Measurements from ENCODE around the gene ITPRIP.

ITPRIP gene

DNA sequence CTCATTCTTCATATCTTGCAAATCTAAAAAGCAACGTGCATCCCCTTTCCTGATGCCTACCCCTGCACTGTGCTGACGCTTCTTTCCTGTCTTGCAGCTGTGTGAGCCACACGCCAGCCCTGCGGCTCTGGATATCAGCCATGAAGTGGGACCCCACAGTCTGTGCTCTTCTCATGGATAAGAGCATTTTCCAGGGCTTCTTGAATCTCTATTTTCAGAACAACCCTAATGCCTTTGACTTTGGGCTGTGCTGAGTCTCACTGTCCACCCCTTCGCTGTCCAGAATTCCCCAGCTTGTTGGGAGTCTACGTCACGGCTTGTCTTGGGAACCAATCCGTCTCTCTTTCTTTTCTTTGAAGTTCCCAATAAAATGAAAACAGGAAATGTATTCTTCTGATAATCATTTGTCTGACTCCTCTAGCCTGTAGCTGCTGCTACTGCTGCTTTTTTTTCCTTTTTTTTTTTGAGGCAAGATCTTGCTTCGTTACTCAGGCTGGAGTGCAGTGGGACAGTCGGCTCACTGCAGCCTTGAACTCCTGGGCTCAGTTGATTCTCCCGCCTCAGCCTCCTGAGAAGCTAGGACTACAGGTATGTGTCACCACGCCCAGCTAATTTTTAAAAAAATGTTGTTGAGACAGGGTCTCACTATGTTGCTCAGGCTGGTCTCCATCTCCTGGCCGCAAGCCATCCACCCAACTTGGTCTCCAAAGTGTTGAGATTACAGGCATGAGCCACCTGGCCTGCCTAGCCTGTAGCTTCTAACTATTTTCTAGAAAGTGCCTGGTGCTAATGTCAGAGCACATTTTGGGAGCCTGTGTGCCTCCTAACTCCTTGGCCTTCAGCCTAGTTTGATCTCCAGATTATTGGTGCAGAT lies 39.0 kb downstream of the ITPRIP start:
- no peak overlapping the region for H3K23ac ChIP-seq (ENCODE audit: low read length in 2 of 2)
- H3K14ac ChIP-seq (ENCODE audit: low read length in 2 of 2): no peak overlapping the region
- H3K27ac ChIP-seq (ENCODE audit: low read length, poor library complexity, severe bottlenecking): no peak overlapping the region
- H3K36me3 ChIP-seq (ENCODE audit: control insufficient read depth in 1 of 2, insufficient read depth in 2 of 2, low read depth in 1 of 2, low read length in 2 of 2): no peaks in the 10 kb centered on the region
- peak overlapping the region; percentile 1 to 13 for H3K18ac ChIP-seq (ENCODE audit: low read depth in 1 of 2, low read length in 2 of 2)
- H3K79me1 ChIP-seq (replicated peaks; ENCODE audit: low read length, poor library complexity, severe bottlenecking): no peaks in the 10 kb centered on the region
- DNase-seq: no peak
- H2AK5ac ChIP-seq (ENCODE audit: low read length, severe bottlenecking): peak overlapping the region; percentile 65
- no peak overlapping the region for H3K4ac ChIP-seq (ENCODE audit: low read depth in 1 of 2, low read length in 2 of 2)
- WGBS: 89% methylated on average over 13 of the region's 13 CpGs
- no peaks in the 10 kb centered on the region for H3K27me3 ChIP-seq (ENCODE audit: control insufficient read depth in 1 of 2, insufficient read depth in 1 of 2, low read length in 2 of 2)
- H3K4me2 ChIP-seq (ENCODE audit: low read length, poor library complexity, severe bottlenecking): no peak overlapping the region
- H2BK5ac ChIP-seq (ENCODE audit: low read depth, low read length, poor library complexity, severe bottlenecking): no peak overlapping the region
- H3K9ac ChIP-seq (ENCODE audit: low read length): peak overlapping the region; percentile 91
- no peak overlapping the region for H2AFZ ChIP-seq (ENCODE audit: low read depth, low read length)
- no peak overlapping the region for H2BK15ac ChIP-seq (ENCODE audit: low read depth, poor library complexity, severe bottlenecking)
- no peak overlapping the region for H2BK120ac ChIP-seq (ENCODE audit: low read depth, low read length)
- H4K91ac ChIP-seq (ENCODE audit: low read length): no peak overlapping the region
- peaks cover 19% of the 10 kb centered on the region for H3K4me1 ChIP-seq (ENCODE audit: control insufficient read depth, insufficient read depth, low read depth, low read length)
- peak overlapping the region in 1 of 2 experiments; percentile 31 for H3K4me3 ChIP-seq (ENCODE audit: insufficient read depth in 1 of 2, low read depth in 1 of 2, low read length in 2 of 2)
- no peak overlapping the region for H4K8ac ChIP-seq (ENCODE audit: low read length)
- H3K9me3 ChIP-seq (ENCODE audit: control insufficient read depth, low read length): no peaks in the 10 kb centered on the region
- peak overlapping the region in 1 of 2 experiments; percentile 75 for H2BK12ac ChIP-seq (ENCODE audit: low read length in 2 of 2)

DNA sequence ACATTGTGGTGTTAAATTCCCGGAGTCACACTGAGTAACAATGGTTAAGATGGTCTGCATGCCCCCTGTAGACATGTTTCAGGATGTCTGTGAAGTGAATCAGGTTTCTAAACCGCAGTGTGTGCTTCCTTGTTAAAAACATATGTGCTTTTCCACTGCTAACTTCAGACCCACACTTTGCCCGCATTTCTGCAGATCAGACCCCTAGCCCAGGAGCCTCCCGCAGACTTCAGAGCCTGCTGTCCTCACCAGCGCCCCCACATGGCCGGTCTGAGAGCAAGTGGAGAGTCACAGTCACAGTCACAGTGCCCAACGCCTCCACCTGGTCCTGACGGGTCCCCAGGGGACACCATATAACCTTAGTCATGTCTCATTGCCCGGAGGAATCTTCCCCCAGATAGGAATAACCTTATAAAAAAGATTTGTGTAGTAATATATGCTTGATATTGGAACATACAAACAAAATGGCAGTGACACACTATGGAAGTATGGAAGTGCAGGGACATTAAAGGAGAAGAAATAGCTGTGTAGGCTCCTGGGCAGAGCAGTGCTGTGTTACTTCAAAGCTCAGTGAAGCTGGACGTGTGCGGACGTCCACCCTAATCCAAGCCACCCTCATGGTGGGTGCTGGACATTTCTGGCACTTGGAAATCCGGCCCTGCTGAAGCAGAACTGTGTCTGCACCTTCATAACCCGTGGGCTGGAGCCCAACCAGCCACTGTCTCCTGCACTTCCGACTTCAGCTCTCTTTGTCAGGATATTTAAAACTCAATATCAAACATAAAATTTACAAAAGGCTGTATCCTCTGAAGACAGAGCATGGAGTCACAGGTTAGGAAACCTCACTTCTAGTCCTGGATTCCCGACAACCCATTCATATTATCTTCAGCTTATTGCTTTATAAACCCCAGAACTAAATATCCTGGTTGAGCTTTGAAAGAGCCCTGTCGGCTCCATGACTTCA lies 40.3 kb downstream of the ITPRIP start:
- Histone ChIP-seq H3K27me3 (ENCODE audit: control insufficient read depth in 1 of 2, insufficient read depth in 1 of 2, low read length in 2 of 2) (no peaks in the 10 kb centered on the region), H3K18ac (ENCODE audit: low read depth in 1 of 2, low read length in 2 of 2) (no peak overlapping the region), H3K4ac (ENCODE audit: low read depth in 1 of 2, low read length in 2 of 2) (no peak overlapping the region), H3K79me1 (replicated peaks; ENCODE audit: low read length, poor library complexity, severe bottlenecking) (no peaks in the 10 kb centered on the region), H2BK5ac (ENCODE audit: low read depth, low read length, poor library complexity, severe bottlenecking) (no peak overlapping the region), H3K14ac (ENCODE audit: low read length in 2 of 2) (no peak overlapping the region), H2AK5ac (ENCODE audit: low read length, severe bottlenecking) (no peak overlapping the region), H2BK15ac (ENCODE audit: low read depth, poor library complexity, severe bottlenecking) (no peak overlapping the region), H4K91ac (ENCODE audit: low read length) (peak overlapping the region; percentile 25), H2AFZ (ENCODE audit: low read depth, low read length) (no peak overlapping the region), H3K36me3 (ENCODE audit: control insufficient read depth in 1 of 2, insufficient read depth in 2 of 2, low read depth in 1 of 2, low read length in 2 of 2) (no peaks in the 10 kb centered on the region), H3K4me3 (ENCODE audit: insufficient read depth in 1 of 2, low read depth in 1 of 2, low read length in 2 of 2) (no peak overlapping the region), H3K9me3 (ENCODE audit: control insufficient read depth, low read length) (no peaks in the 10 kb centered on the region), H3K4me2 (ENCODE audit: low read length, poor library complexity, severe bottlenecking) (peak overlapping the region; percentile 26), H3K9ac (ENCODE audit: low read length) (peak overlapping the region; percentile 91), H4K8ac (ENCODE audit: low read length) (no peak overlapping the region), H3K23ac (ENCODE audit: low read length in 2 of 2) (no peak overlapping the region), H3K4me1 (ENCODE audit: control insufficient read depth, insufficient read depth, low read depth, low read length) (peaks cover 19% of the 10 kb centered on the region), H2BK120ac (ENCODE audit: low read depth, low read length) (no peak overlapping the region), H3K27ac (ENCODE audit: low read length, poor library complexity, severe bottlenecking) (no peak overlapping the region), H2BK12ac (ENCODE audit: low read length in 2 of 2) (no peak overlapping the region)
- 56% methylated on average over 14 of the region's 17 CpGs for WGBS
- DNase-seq: no peak

GRCh38 chr10:104296687-104297436 lies 41.4 kb downstream of the ITPRIP start:
- Histone ChIP-seq H2AK5ac (ENCODE audit: low read length, severe bottlenecking) (no peak overlapping the region), H2BK5ac (ENCODE audit: low read depth, low read length, poor library complexity, severe bottlenecking) (no peak overlapping the region), H2BK12ac (ENCODE audit: low read length in 2 of 2) (no peak overlapping the region), H3K9me3 (ENCODE audit: control insufficient read depth, low read length) (no peaks in the 10 kb centered on the region), H3K4me2 (ENCODE audit: low read length, poor library complexity, severe bottlenecking) (no peak overlapping the region), H3K14ac (ENCODE audit: low read length in 2 of 2) (no peak overlapping the region), H3K27me3 (ENCODE audit: control insufficient read depth in 1 of 2, insufficient read depth in 1 of 2, low read length in 2 of 2) (no peaks in the 10 kb centered on the region), H3K9ac (ENCODE audit: low read length) (peak overlapping the region; percentile 91), H2BK15ac (ENCODE audit: low read depth, poor library complexity, severe bottlenecking) (no peak overlapping the region), H3K79me1 (replicated peaks; ENCODE audit: low read length, poor library complexity, severe bottlenecking) (no peaks in the 10 kb centered on the region), H2AFZ (ENCODE audit: low read depth, low read length) (no peak overlapping the region), H4K91ac (ENCODE audit: low read length) (no peak overlapping the region), H3K4ac (ENCODE audit: low read depth in 1 of 2, low read length in 2 of 2) (no peak overlapping the region), H3K4me3 (ENCODE audit: insufficient read depth in 1 of 2, low read depth in 1 of 2, low read length in 2 of 2) (no peak overlapping the region), H3K4me1 (ENCODE audit: control insufficient read depth, insufficient read depth, low read depth, low read length) (peaks cover 19% of the 10 kb centered on the region), H3K23ac (ENCODE audit: low read length in 2 of 2) (no peak overlapping the region), H3K27ac (ENCODE audit: low read length, poor library complexity, severe bottlenecking) (peak overlapping the region; percentile 37), H3K18ac (ENCODE audit: low read depth in 1 of 2, low read length in 2 of 2) (no peak overlapping the region), H4K8ac (ENCODE audit: low read length) (no peak overlapping the region), H2BK120ac (ENCODE audit: low read depth, low read length) (no peak overlapping the region), H3K36me3 (ENCODE audit: control insufficient read depth in 1 of 2, insufficient read depth in 2 of 2, low read depth in 1 of 2, low read length in 2 of 2) (no peaks in the 10 kb centered on the region)
- WGBS: 95% methylated on average over 10 of the region's 10 CpGs
- DNase-seq: no peak
